H9 (cell line): ENCODE results near the gene PRKACG. TPM values are rescaled to one million over a fixed set of nuclear protein-coding genes. Genes with fewer than 3 reads are reported as not detected.

Experiments
- DNase-seq: peaks from one replicate; pipeline ENCODE4 v3.0.0-alpha.2; 2017
- H2AFZ ChIP-seq: one replicate; pipeline ENCODE4 v1.6.1; 2013; ENCODE audit warnings: mild to moderate bottlenecking, low read length, control low read depth, moderate library complexity
- H2AK5ac ChIP-seq: 2 replicates; pipeline ENCODE4 v1.6.1; 2013; ENCODE audit warnings: low read length, control low read depth, mixed read lengths; ENCODE audit not compliant: insufficient read length
- H2BK120ac ChIP-seq: one replicate; pipeline ENCODE4 v1.6.1; 2013; ENCODE audit warnings: low read depth, mild to moderate bottlenecking, low read length, control low read depth, inconsistent platforms; ENCODE audit not compliant: poor library complexity, severe bottlenecking
- H2BK12ac ChIP-seq: 2 replicates; pipeline ENCODE4 v1.6.1; 2013; ENCODE audit warnings: low read length, control low read depth, mixed read lengths, low read depth; ENCODE audit not compliant: insufficient read length
- H2BK15ac ChIP-seq: 2 replicates; pipeline ENCODE4 v1.6.1; 2013; ENCODE audit warnings: low read depth, low read length, control low read depth
- H2BK20ac ChIP-seq: one replicate; pipeline ENCODE4 v1.6.1; 2013; ENCODE audit warnings: low read depth, mild to moderate bottlenecking, low read length, control low read depth, inconsistent platforms; ENCODE audit not compliant: poor library complexity, severe bottlenecking
- H2BK5ac ChIP-seq: 2 replicates; pipeline ENCODE4 v1.6.1; 2013; ENCODE audit warnings: low read length, control low read depth, mixed read lengths; ENCODE audit not compliant: insufficient read length
- H3K14ac ChIP-seq: 2 replicates; pipeline ENCODE4 v1.6.1; 2013; ENCODE audit warnings: low read length, control low read depth; ENCODE audit not compliant: insufficient read depth
- H3K18ac ChIP-seq: 2 replicates; pipeline ENCODE4 v1.6.1; 2013; ENCODE audit warnings: low read depth, mild to moderate bottlenecking, mixed read lengths, low read length, control low read depth; ENCODE audit not compliant: insufficient read length
- H3K23ac ChIP-seq: 2 replicates; pipeline ENCODE4 v1.6.1; 2013; ENCODE audit warnings: low read length, control low read depth, mixed read lengths, low read depth; ENCODE audit not compliant: insufficient read length
- H3K23me2 ChIP-seq: 2 replicates; pipeline ENCODE4 v1.6.1; 2013; ENCODE audit warnings: low read depth, mild to moderate bottlenecking, mixed read lengths, low read length, control low read depth; ENCODE audit not compliant: insufficient read length, poor library complexity, severe bottlenecking
- H3K27ac ChIP-seq: 2 replicates; pipeline ENCODE4 v1.5.1; 2013; ENCODE audit warnings: low read length, control low read depth, mixed read lengths, low read depth; ENCODE audit not compliant: insufficient read length
- H3K27me3 ChIP-seq: 2 replicates; pipeline ENCODE4 v1.6.1; 2013; ENCODE audit warnings: low read length, control low read depth, inconsistent platforms; ENCODE audit not compliant: insufficient read depth
- H3K4ac ChIP-seq: 2 replicates; pipeline ENCODE4 v1.6.1; 2013; ENCODE audit warnings: low read depth, mild to moderate bottlenecking, control low read depth, inconsistent platforms, low read length, moderate library complexity
- H3K4me1 ChIP-seq: 2 replicates; pipeline ENCODE4 v1.6.1; 2013; ENCODE audit warnings: low read length, control low read depth, inconsistent platforms; ENCODE audit not compliant: insufficient read depth
- H3K4me2 ChIP-seq: 2 replicates; pipeline ENCODE4 v1.6.1; 2013; ENCODE audit warnings: low read length, control low read depth, mixed read lengths; ENCODE audit not compliant: insufficient read length, insufficient read depth
- H3K56ac ChIP-seq: 2 replicates; pipeline ENCODE4 v1.6.1; 2013; ENCODE audit warnings: low read depth, mild to moderate bottlenecking, mixed read lengths, low read length, control low read depth; ENCODE audit not compliant: insufficient read length
- H3K79me1 ChIP-seq: 2 replicates; pipeline ENCODE4 v1.6.1; 2013; ENCODE audit warnings: low read depth, mild to moderate bottlenecking, moderate library complexity, low read length, control low read depth, inconsistent platforms; ENCODE audit not compliant: insufficient read depth, poor library complexity, severe bottlenecking
- H3K79me2 ChIP-seq: 2 replicates; pipeline ENCODE4 v1.6.1; 2013; ENCODE audit warnings: low read length, control low read depth, inconsistent platforms; ENCODE audit not compliant: insufficient read depth
- H3K9ac ChIP-seq: 2 replicates; pipeline ENCODE4 v1.6.1; 2013; ENCODE audit warnings: low read length, control low read depth, mixed read lengths; ENCODE audit not compliant: insufficient read length; ENCODE audit errors: extremely low read depth
- H3K9me3 ChIP-seq: one replicate; pipeline ENCODE4 v1.6.1; 2013; ENCODE audit warnings: low read depth, low read length, inconsistent platforms; ENCODE audit not compliant: control insufficient read depth
- H3T11ph ChIP-seq: one replicate; pipeline ENCODE4 v1.6.1; 2013; ENCODE audit warnings: mild to moderate bottlenecking, low read length, control low read depth, inconsistent platforms
- H4K20me1 ChIP-seq: one replicate; pipeline ENCODE4 v1.6.1; 2013; ENCODE audit not compliant: control insufficient read depth, insufficient read length, insufficient read depth
- H4K5ac ChIP-seq: 2 replicates; pipeline ENCODE4 v1.6.1; 2013; ENCODE audit warnings: low read depth, mild to moderate bottlenecking, mixed read lengths, low read length, control low read depth; ENCODE audit not compliant: insufficient read length
- H4K8ac ChIP-seq: replicated peaks from 2 replicates; pipeline ENCODE4 v1.6.1; 2013; ENCODE audit warnings: low read length, control low read depth, mixed read lengths, low read depth; ENCODE audit not compliant: insufficient read length
- H4K91ac ChIP-seq: 2 replicates; pipeline ENCODE4 v1.6.1; 2013; ENCODE audit warnings: low read depth, mild to moderate bottlenecking, moderate library complexity, mixed read lengths, low read length, control low read depth; ENCODE audit not compliant: insufficient read length
- H3K27ac Mint-ChIP-seq, 3 experiments: 2 replicates in 2 of 3; 3 replicates in 1 of 3; pipeline ENCODE4 v1.8.0; 2020 to 2021; ENCODE audit warnings: mixed read lengths in 3 of 3, mild to moderate bottlenecking in 1 of 3, moderate library complexity in 1 of 3
- H3K27me3 Mint-ChIP-seq: 2 replicates; pipeline ENCODE4 v1.8.0; 2021; ENCODE audit warnings: low read depth, mild to moderate bottlenecking, moderate library complexity, mixed read lengths
- H3K36me3 Mint-ChIP-seq, 3 experiments: 2 replicates in 2 of 3; 3 replicates in 1 of 3; pipeline ENCODE4 v1.8.0; 2020 to 2021; ENCODE audit warnings: low read depth in 3 of 3, mixed read lengths in 3 of 3; ENCODE audit not compliant: insufficient read depth in 1 of 3
- H3K4me1 Mint-ChIP-seq, 2 experiments: 2 replicates each; pipeline ENCODE4 v1.8.0; 2020; ENCODE audit warnings: mixed read lengths in 2 of 2
- H3K4me3 Mint-ChIP-seq, 2 experiments: 2 replicates in 1 of 2; 3 replicates in 1 of 2; pipeline ENCODE4 v1.8.0; 2020 to 2021; ENCODE audit warnings: mild to moderate bottlenecking in 2 of 2, mixed read lengths in 2 of 2, moderate library complexity in 1 of 2
- H3K9me3 Mint-ChIP-seq, 2 experiments: 2 replicates in 1 of 2; 3 replicates in 1 of 2; pipeline ENCODE4 v1.8.0; 2020; ENCODE audit warnings: mild to moderate bottlenecking in 2 of 2, mixed read lengths in 2 of 2, moderate library complexity in 1 of 2
- WGBS: extraction: QIAGEN DNeasy Blood & Tissue Kit; methylation state at CpG from one replicate; pipeline ENCODE4 v1.1.7; 2013; ENCODE audit warnings: missing lambda C conversion rate, low lambda C conversion rate, mixed read lengths; ENCODE audit not compliant: insufficient read length; ENCODE audit errors: extremely low coverage; 5-methylcytosine and 5-hydroxymethylcytosine counted together
- total RNA-seq: library from RNA; stranded (reverse); gene quantifications from 2 replicates; pipeline ENCODE4 v1.2.1, GENCODE V29; 2021
- TF ChIP-seq, protein P1 (sequence below): fragments of 200-600 bp; sonication (generic); conservative IDR thresholded peaks from 3 replicates; pipeline ENCODE4 v1.8.0; 2021; ENCODE audit warnings: antibody characterized with exemption, mild to moderate bottlenecking

PRKACG gene
- total RNA-seq, 1 experiment from 2014 or later: not detected

DNA sequence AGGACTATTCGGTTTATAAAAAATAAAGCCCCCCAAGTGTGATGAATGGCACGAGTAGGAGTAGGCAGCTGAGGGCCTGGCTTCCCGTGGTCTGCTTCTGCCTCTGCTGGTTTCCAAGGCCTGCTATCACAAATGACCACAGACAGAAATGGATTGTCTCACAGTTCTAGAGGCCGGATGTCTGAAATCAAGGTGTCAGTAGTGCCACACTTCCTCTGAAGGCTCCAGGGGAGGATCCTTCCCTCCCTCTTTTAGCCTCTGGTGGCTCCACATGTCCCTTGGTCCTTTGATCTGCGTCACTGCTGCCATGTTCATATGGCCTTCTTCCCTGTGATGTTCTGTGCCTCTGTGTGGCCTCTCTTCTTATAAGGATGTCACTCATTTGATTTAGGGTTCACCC, 15.1 kb downstream of the PRKACG start:
- no peaks in the 10 kb centered on the region for H3K9me3 ChIP-seq
- no peak overlapping the region for H3K14ac ChIP-seq
- H2BK20ac ChIP-seq: no peak overlapping the region
- no peaks in the 10 kb centered on the region for H3K79me2 ChIP-seq
- no peak overlapping the region for H4K8ac ChIP-seq
- no peaks in the 10 kb centered on the region for H3K4me1 ChIP-seq
- no peak overlapping the region for H2AFZ ChIP-seq
- H4K91ac ChIP-seq: no peak overlapping the region
- H3K23me2 ChIP-seq: no peaks in the 10 kb centered on the region
- H3K27me3 ChIP-seq: no peaks in the 10 kb centered on the region
- no peak overlapping the region for H3K18ac ChIP-seq
- H3K56ac ChIP-seq: no peak overlapping the region
- DNase-seq: no peak
- Mint-ChIP-seq H3K4me3 (no peak overlapping the region), H3K27ac (no peak overlapping the region), H3K4me1 (peaks cover 26 to 35% of the 10 kb centered on the region in 2 experiments), H3K9me3 (no peaks in the 10 kb centered on the region), H3K27me3 (no peaks in the 10 kb centered on the region), H3K36me3 (no peaks in the 10 kb centered on the region)
- no peak overlapping the region for H3K9ac ChIP-seq
- TF ChIP-seq, protein P1, sequence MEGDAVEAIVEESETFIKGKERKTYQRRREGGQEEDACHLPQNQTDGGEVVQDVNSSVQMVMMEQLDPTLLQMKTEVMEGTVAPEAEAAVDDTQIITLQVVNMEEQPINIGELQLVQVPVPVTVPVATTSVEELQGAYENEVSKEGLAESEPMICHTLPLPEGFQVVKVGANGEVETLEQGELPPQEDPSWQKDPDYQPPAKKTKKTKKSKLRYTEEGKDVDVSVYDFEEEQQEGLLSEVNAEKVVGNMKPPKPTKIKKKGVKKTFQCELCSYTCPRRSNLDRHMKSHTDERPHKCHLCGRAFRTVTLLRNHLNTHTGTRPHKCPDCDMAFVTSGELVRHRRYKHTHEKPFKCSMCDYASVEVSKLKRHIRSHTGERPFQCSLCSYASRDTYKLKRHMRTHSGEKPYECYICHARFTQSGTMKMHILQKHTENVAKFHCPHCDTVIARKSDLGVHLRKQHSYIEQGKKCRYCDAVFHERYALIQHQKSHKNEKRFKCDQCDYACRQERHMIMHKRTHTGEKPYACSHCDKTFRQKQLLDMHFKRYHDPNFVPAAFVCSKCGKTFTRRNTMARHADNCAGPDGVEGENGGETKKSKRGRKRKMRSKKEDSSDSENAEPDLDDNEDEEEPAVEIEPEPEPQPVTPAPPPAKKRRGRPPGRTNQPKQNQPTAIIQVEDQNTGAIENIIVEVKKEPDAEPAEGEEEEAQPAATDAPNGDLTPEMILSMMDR: no peak
- H2BK12ac ChIP-seq: no peak overlapping the region
- no peak overlapping the region for H3K4ac ChIP-seq
- no peak overlapping the region for H3K23ac ChIP-seq
- H2AK5ac ChIP-seq: no peak overlapping the region
- H2BK15ac ChIP-seq: no peak overlapping the region
- no peaks in the 10 kb centered on the region for H3K79me1 ChIP-seq
- WGBS: no CpG with 5 or more reads among the region's 5 CpGs
- no peak overlapping the region for H3K4me2 ChIP-seq
- H3T11ph ChIP-seq: no peak overlapping the region
- no peak overlapping the region for H2BK5ac ChIP-seq
- H4K20me1 ChIP-seq: no peaks in the 10 kb centered on the region
- H2BK120ac ChIP-seq: no peak overlapping the region
- H3K27ac ChIP-seq: no peak overlapping the region
- H4K5ac ChIP-seq: no peak overlapping the region
